Measurements from ENCODE around the gene KRTAP7-1. TPM values are rescaled to one million over a fixed set of nuclear protein-coding genes. Genes with fewer than 3 reads are reported as not detected.

KRTAP7-1 gene
- total and polyA plus RNA-seq, 9 donors: not detected

GRCh38 chr21:30800605-30801004 is 29.0 kb downstream of the KRTAP7-1 start:
- Histone ChIP-seq H3K27me3 (no peaks in the 10 kb centered on the region), H3K9me3 (no peaks in the 10 kb centered on the region), H3K4me3 (no peak overlapping the region), H3K27ac (no peak overlapping the region), H3K36me3 (no peaks in the 10 kb centered on the region), H3K4me1 (ENCODE audit: insufficient read depth) (no peaks in the 10 kb centered on the region)
- no peak for DNase-seq
- intact Hi-C loops (cut with DNase I): no loop called here
- no peak for TF ChIP-seq CTCF (IDR thresholded peaks at IDR 0.05)
- TF ChIP-seq EP300 (IDR thresholded peaks at IDR 0.05): no peak
- no peak for TF ChIP-seq POLR2A (IDR thresholded peaks at IDR 0.05)
- 82 to 94% (median 88%) methylated on average over 1 of the region's 1 CpG for WGBS, 3 donors

GRCh38 chr21:30793581-30794314 is 35.8 kb downstream of the KRTAP7-1 start:
- TF ChIP-seq POLR2A (IDR thresholded peaks at IDR 0.05): no peak
- TF ChIP-seq CTCF (IDR thresholded peaks at IDR 0.05): no peak
- no peak for TF ChIP-seq EP300 (IDR thresholded peaks at IDR 0.05)
- DNase-seq: no peak
- no peaks in the 10 kb centered on the region for H3K36me3 ChIP-seq
- intact Hi-C loops (cut with DNase I): no loop called here
- no peak overlapping the region for H3K27ac ChIP-seq
- H3K9me3 ChIP-seq: no peaks in the 10 kb centered on the region
- no peaks in the 10 kb centered on the region for H3K27me3 ChIP-seq
- no peak overlapping the region for H3K4me3 ChIP-seq
- 42 to 59% (median 57%) methylated on average over 2 of the region's 2 CpGs for WGBS, 3 donors
- no peaks in the 10 kb centered on the region for H3K4me1 ChIP-seq (ENCODE audit: insufficient read depth)

- no peaks in the 10 kb centered on the region for H3K36me3 ChIP-seq
- 81 to 93% (median 92%) methylated on average over 1 of the region's 1 CpG for WGBS, 3 donors
Observed at GRCh38 chr21:30779249-30779648, 50.3 kb downstream of the KRTAP7-1 start.

More at GRCh38 chr21:30779249-30779648, 50.3 kb downstream of the KRTAP7-1 start:
- Histone ChIP-seq H3K4me3 (no peak overlapping the region), H3K27ac (no peak overlapping the region), H3K9me3 (no peaks in the 10 kb centered on the region), H3K4me1 (ENCODE audit: insufficient read depth) (no peaks in the 10 kb centered on the region), H3K27me3 (no peaks in the 10 kb centered on the region)
- no peak for TF ChIP-seq POLR2A (IDR thresholded peaks at IDR 0.05)
- TF ChIP-seq CTCF (IDR thresholded peaks at IDR 0.05): no peak
- no peak for TF ChIP-seq EP300 (IDR thresholded peaks at IDR 0.05)
- no peak for DNase-seq
- intact Hi-C loops (cut with DNase I): no loop called here

Small RNAs within 50 kb of the gene (small RNA-seq; reads per million reads assigned to genes)
- gene KRTAP8-2P (not detected), gene KRTAP8-3P (not detected)

Other genes starting within 250 kb of the KRTAP7-1 start
- gene KRTAP22-2, start 239.4 kb downstream of the KRTAP7-1 start, total RNA-seq: not detected
- gene KRTAP22-2, start 239.4 kb downstream of the KRTAP7-1 start, polyA plus RNA-seq: not detected
- gene KRTAP6-3, start 237.3 kb downstream of the KRTAP7-1 start, total RNA-seq: not detected
- not detected for gene KRTAP6-3, start 237.3 kb downstream of the KRTAP7-1 start, polyA plus RNA-seq
- gene KRTAP6-2, start 230.9 kb downstream of the KRTAP7-1 start, total RNA-seq: not detected
- not detected for gene KRTAP6-2, start 230.9 kb downstream of the KRTAP7-1 start, polyA plus RNA-seq
- gene KRTAP22-1, start 228.7 kb downstream of the KRTAP7-1 start, total RNA-seq: not detected
- not detected for gene KRTAP22-1, start 228.7 kb downstream of the KRTAP7-1 start, polyA plus RNA-seq
- gene KRTAP6-1, start 215.8 kb downstream of the KRTAP7-1 start, total RNA-seq: not detected
- gene KRTAP6-1, start 215.8 kb downstream of the KRTAP7-1 start, polyA plus RNA-seq: not detected
- gene KRTAP20-1, start 213.3 kb downstream of the KRTAP7-1 start, total RNA-seq: not detected
- not detected for gene KRTAP20-1, start 213.3 kb downstream of the KRTAP7-1 start, polyA plus RNA-seq
- not detected for gene KRTAP20-4, start 209.1 kb downstream of the KRTAP7-1 start, total RNA-seq
- gene KRTAP20-4, start 209.1 kb downstream of the KRTAP7-1 start, polyA plus RNA-seq: not detected
- gene KRTAP20-2, start 194.6 kb downstream of the KRTAP7-1 start, total RNA-seq: not detected
- gene KRTAP20-2, start 194.6 kb downstream of the KRTAP7-1 start, polyA plus RNA-seq: not detected
- not detected for gene KRTAP20-3, start 186.9 kb downstream of the KRTAP7-1 start, total RNA-seq
- not detected for gene KRTAP20-3, start 186.9 kb downstream of the KRTAP7-1 start, polyA plus RNA-seq
- gene KRTAP21-3, start 111.0 kb downstream of the KRTAP7-1 start, total RNA-seq: not detected
- not detected for gene KRTAP21-3, start 111.0 kb downstream of the KRTAP7-1 start, polyA plus RNA-seq
- not detected for gene KRTAP21-2, start 82.5 kb downstream of the KRTAP7-1 start, total RNA-seq
- gene KRTAP21-2, start 82.5 kb downstream of the KRTAP7-1 start, polyA plus RNA-seq: not detected
- not detected for gene KRTAP21-1, start 74.3 kb downstream of the KRTAP7-1 start, total RNA-seq
- not detected for gene KRTAP21-1, start 74.3 kb downstream of the KRTAP7-1 start, polyA plus RNA-seq
- not detected for gene KRTAP8-1, start 16.5 kb downstream of the KRTAP7-1 start, total RNA-seq
- gene KRTAP8-1, start 16.5 kb downstream of the KRTAP7-1 start, polyA plus RNA-seq: not detected
- gene KRTAP11-1, start 51.8 kb upstream of the KRTAP7-1 start, total RNA-seq: not detected
- not detected for gene KRTAP11-1, start 51.8 kb upstream of the KRTAP7-1 start, polyA plus RNA-seq
- gene KRTAP19-8, start 208.7 kb upstream of the KRTAP7-1 start, total RNA-seq: not detected
- gene KRTAP19-8, start 208.7 kb upstream of the KRTAP7-1 start, polyA plus RNA-seq: not detected

Data from ovary (tissue), 9 donors.